K562 (cell line): ENCODE results near the gene DPEP1. TPM values are rescaled to one million over a fixed set of nuclear protein-coding genes. Genes with fewer than 3 reads are reported as not detected.

Experiments
- ARID2 ChIP-seq: fragments of 450-650 bp; IDR thresholded peaks from 2 replicates; pipeline ENCODE4 v1.6.1; 2017; ENCODE audit warnings: antibody characterized with exemption, mild to moderate bottlenecking
- CC2D1A ChIP-seq: fragments of 450-650 bp; IDR thresholded peaks from 2 replicates; pipeline ENCODE4 v1.6.1; 2017; ENCODE audit warnings: mild to moderate bottlenecking
- CCNT2 ChIP-seq: IDR thresholded peaks from 2 replicates; pipeline ENCODE4 v1.6.1; 2011; ENCODE audit warnings: borderline replicate concordance, low read depth, mild to moderate bottlenecking, moderate library complexity, mixed read lengths, low read length; ENCODE audit not compliant: insufficient read length; ENCODE audit errors: extremely low read depth
- ELF4 ChIP-seq: fragments of 450-650 bp; formaldehyde crosslinking; IDR thresholded peaks from 2 replicates; pipeline ENCODE4 v1.4.0; 2022; ENCODE audit warnings: missing genetic modification characterization
- ETV5 ChIP-seq: sonication (generic); formaldehyde crosslinking; IDR thresholded peaks from 2 replicates; pipeline ENCODE4 v1.4.0; 2020; ENCODE audit warnings: low read depth, mild to moderate bottlenecking, missing genetic modification reagents
- GTF2E2 ChIP-seq: fragments of 200-800 bp; sonication (Bioruptor generic); IDR thresholded peaks from 2 replicates; pipeline ENCODE4 v1.6.1; 2016; ENCODE audit warnings: missing genetic modification characterization, missing compliant biosample characterization
- MAX ChIP-seq: sonication (generic); formaldehyde crosslinking; IDR thresholded peaks from 2 replicates; pipeline ENCODE4 v1.9.0; 2022; ENCODE audit warnings: mild to moderate bottlenecking, missing genetic modification reagents
- NFXL1 ChIP-seq: fragments of 450-650 bp; formaldehyde crosslinking; IDR thresholded peaks from 2 replicates; pipeline ENCODE4 v1.4.0; 2021; ENCODE audit warnings: mild to moderate bottlenecking
- RB1 ChIP-seq: fragments of 450-650 bp; IDR thresholded peaks from 2 replicates; pipeline ENCODE4 v1.6.1; 2017; ENCODE audit warnings: low read depth, mild to moderate bottlenecking
- RREB1 ChIP-seq: fragments of 250-450 bp; sonication (Bioruptor Pico); IDR thresholded peaks from 2 replicates; pipeline ENCODE4 v1.4.0; 2020
- SETDB1 ChIP-seq: IDR thresholded peaks from one replicate; pipeline ENCODE4 v1.6.1; 2012; ENCODE audit warnings: low read length, control low read depth, inconsistent platforms
- SOX6 ChIP-seq: fragments of 450-650 bp; IDR thresholded peaks from 2 replicates; pipeline ENCODE4 v1.6.1; 2014; ENCODE audit warnings: mild to moderate bottlenecking
- STAT6 ChIP-seq: sonication (generic); formaldehyde crosslinking; IDR thresholded peaks from 2 replicates; pipeline ENCODE4 v1.8.1; 2023; ENCODE audit warnings: mild to moderate bottlenecking, missing genetic modification reagents
- ZBTB33 ChIP-seq: sonication (generic); formaldehyde crosslinking; IDR thresholded peaks from 2 replicates; pipeline ENCODE4 v1.8.1; 2023; ENCODE audit warnings: mild to moderate bottlenecking, missing genetic modification reagents
- ZNF133 ChIP-seq: fragments of 250-450 bp; sonication (Bioruptor Pico); IDR thresholded peaks from 2 replicates; pipeline ENCODE4 v1.4.0; 2020; ENCODE audit warnings: mild to moderate bottlenecking
- ZNF282 ChIP-seq: sonication (generic); formaldehyde crosslinking; IDR thresholded peaks from 2 replicates; pipeline ENCODE4 v1.8.1; 2023; ENCODE audit warnings: missing genetic modification reagents
- ZNF785 ChIP-seq: fragments of 250-450 bp; sonication (Bioruptor Pico); IDR thresholded peaks from 2 replicates; pipeline ENCODE4 v1.4.0; 2020; ENCODE audit warnings: mild to moderate bottlenecking
- polyA plus RNA-seq, 8 experiments: library from polyadenylated mRNA; depleted of rRNA in 4 of 8; stranded (reverse) in 5 of 8; unstranded in 3 of 8; fragments of >200 nt; fragmentation: Nextera tagmentation in 2 of 8; fragmentation: Illumina TruSeq in 1 of 8; extraction: Ambion mirVana in 2 of 8; extraction: Trizol in 1 of 8; gene quantifications; 2 replicates each; pipeline versions ENCODE4 v1.2.1 to v1.2.3, GENCODE V29; 2011 to 2014; ENCODE audit warnings: inconsistent platforms in 1 of 8, missing spikeins in 1 of 8
- total RNA-seq, 7 experiments: library from RNA; depleted of rRNA in 6 of 7; stranded (reverse); fragments of >200 nt in 6 of 7; fragmentation: Illumina TruSeq in 2 of 7; extraction: Trizol in 2 of 7; gene quantifications; 2 replicates each; pipeline versions ENCODE4 v1.2.1 to v1.2.3, GENCODE V29; 2011 to 2021; ENCODE audit warnings: low replicate concordance in 1 of 7

The DPEP1 gene
- total and polyA plus RNA-seq, 9 of the 15 experiments (the other 6 are each of a cell fraction or from before 2014, with no cell fraction given): 0.14 to 0.31 (median 0.20) TPM; not detected in 6

GRCh38 chr16:89574681-89575246 is 38.7 kb upstream of the DPEP1 start (continued):
- TF ChIP-seq RREB1 (CRISPR knock-in tag) (no peak), ELF4 (no peak), NFXL1 (CRISPR knock-in tag) (no peak), ARID2 (no peak), SOX6 (0 out of 2 replicates have a peak, but pooled peaks have one; percentile 16), STAT6 (CRISPR knock-in tag) (no peak), ETV5 (CRISPR knock-in tag) (no peak), ZNF785 (CRISPR knock-in tag) (no peak), ZNF133 (CRISPR knock-in tag) (no peak), RB1 (peak; percentile 98), CCNT2 (no peak), ZBTB33 (CRISPR knock-in tag) (peak; percentile 74; the same call in 1 of the 2 replicates), SETDB1 (no peak), MAX (CRISPR knock-in tag) (no peak), CC2D1A (no peak), GTF2E2 (tag) (0 out of 2 replicates have a peak, but pooled peaks have one; percentile 39), ZNF282 (CRISPR knock-in tag) (0 out of 2 replicates have a peak, but pooled peaks have one; percentile 4)
